ENCODE measurements around the gene PRKCH. TPM values are rescaled to one million over a fixed set of nuclear protein-coding genes. Genes with fewer than 3 reads are reported as not detected.
A peak's percentile ranks its signal among the peaks of the same experiment; 100 is the strongest.

Gene PRKCH
- total RNA-seq, 2 experiments from 2014 or later: 193 to 194 TPM

DNA sequence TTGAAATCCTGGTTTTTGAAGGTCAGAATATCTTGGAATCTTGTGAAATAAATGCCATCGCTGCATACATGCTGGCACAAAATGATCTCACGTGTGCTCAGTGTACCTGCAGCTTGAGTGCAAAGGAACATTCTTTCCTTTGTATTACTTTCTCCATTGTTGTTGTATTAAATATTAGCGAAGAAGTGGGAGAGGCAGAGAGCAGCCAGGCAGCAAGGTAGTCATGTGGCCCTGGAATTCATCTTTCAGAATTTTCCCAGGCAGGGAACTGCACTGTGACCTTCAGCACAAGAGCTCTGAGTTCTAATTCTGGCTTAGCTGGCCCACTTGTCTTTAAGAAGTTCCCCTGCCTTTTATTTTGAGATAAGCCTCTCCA, 145.5 kb downstream of the PRKCH start:
- peaks cover 73% of the 10 kb centered on the region for H3K4me1 Mint-ChIP-seq (ENCODE audit: low read depth)
- ChIA-PET CTCF (interaction anchor here (1.9 kb wide), 1 partner anchor 371 kb away, joined by 9 read pairs; no protein-coding TSS in a partner anchor), POLR2A (interaction anchor here (0.7 kb wide), 1 partner anchor 233 kb away, joined by 3 read pairs; no protein-coding TSS in a partner anchor)
- TF ChIP-seq, protein P1, sequence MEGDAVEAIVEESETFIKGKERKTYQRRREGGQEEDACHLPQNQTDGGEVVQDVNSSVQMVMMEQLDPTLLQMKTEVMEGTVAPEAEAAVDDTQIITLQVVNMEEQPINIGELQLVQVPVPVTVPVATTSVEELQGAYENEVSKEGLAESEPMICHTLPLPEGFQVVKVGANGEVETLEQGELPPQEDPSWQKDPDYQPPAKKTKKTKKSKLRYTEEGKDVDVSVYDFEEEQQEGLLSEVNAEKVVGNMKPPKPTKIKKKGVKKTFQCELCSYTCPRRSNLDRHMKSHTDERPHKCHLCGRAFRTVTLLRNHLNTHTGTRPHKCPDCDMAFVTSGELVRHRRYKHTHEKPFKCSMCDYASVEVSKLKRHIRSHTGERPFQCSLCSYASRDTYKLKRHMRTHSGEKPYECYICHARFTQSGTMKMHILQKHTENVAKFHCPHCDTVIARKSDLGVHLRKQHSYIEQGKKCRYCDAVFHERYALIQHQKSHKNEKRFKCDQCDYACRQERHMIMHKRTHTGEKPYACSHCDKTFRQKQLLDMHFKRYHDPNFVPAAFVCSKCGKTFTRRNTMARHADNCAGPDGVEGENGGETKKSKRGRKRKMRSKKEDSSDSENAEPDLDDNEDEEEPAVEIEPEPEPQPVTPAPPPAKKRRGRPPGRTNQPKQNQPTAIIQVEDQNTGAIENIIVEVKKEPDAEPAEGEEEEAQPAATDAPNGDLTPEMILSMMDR (IDR thresholded peaks at IDR 0.05): no peak
- intact Hi-C loops (cut with micrococcal nuclease): loop anchor here (10.0 kb wide), 1 partner anchor 658 kb away; no protein-coding TSS in a partner anchor
- H3K36me3 Mint-ChIP-seq (ENCODE audit: low read depth): peaks cover 75% of the 10 kb centered on the region
- H3K27ac Mint-ChIP-seq: peak overlapping the region; percentile 30
- DNase-seq (no peak), ATAC-seq (no peak)
- no peaks in the 10 kb centered on the region for H3K27me3 Mint-ChIP-seq
- no peak overlapping the region for H3K4me3 Mint-ChIP-seq
- peaks cover 6% of the 10 kb centered on the region for H3K9me3 Mint-ChIP-seq

DNA sequence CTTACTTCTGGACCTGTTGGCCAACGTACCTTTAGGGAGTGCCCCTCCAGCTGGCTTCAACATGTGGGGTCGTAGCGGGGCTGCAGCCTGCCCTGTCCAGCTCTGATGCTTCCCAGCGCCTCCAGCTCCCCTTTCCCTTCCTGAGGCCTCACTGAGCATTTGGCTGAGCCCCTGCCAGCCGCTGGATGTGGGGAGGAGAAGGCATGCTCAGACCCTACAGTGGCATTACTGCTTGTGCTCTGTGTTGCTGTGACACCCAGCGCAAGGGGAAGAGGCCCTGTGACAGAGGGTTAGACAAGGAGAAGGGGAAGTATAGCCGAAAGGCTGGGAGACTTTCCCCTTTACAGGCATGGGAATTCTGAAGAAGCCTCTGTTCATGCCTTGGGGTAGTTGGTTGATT, 145.9 kb downstream of the PRKCH start:
- Mint-ChIP-seq H3K27ac (peak overlapping the region; percentile 4), H3K27me3 (no peaks in the 10 kb centered on the region), H3K36me3 (ENCODE audit: low read depth) (peaks cover 71% of the 10 kb centered on the region), H3K4me3 (no peak overlapping the region), H3K9me3 (peaks cover 6% of the 10 kb centered on the region), H3K4me1 (ENCODE audit: low read depth) (peaks cover 72% of the 10 kb centered on the region)
- TF ChIP-seq, protein P1 (IDR thresholded peaks at IDR 0.05): no peak
- ChIA-PET CTCF (interaction anchor here (1.9 kb wide), 1 partner anchor 370 kb away, joined by 9 read pairs; no protein-coding TSS in a partner anchor), POLR2A (interaction anchor here (0.7 kb wide), 1 partner anchor 233 kb away, joined by 3 read pairs; no protein-coding TSS in a partner anchor)
- intact Hi-C loops (cut with micrococcal nuclease): loop anchor here (10.0 kb wide), 1 partner anchor 658 kb away; no protein-coding TSS in a partner anchor
- DNase-seq: no peak
- ATAC-seq: no peak

DNA sequence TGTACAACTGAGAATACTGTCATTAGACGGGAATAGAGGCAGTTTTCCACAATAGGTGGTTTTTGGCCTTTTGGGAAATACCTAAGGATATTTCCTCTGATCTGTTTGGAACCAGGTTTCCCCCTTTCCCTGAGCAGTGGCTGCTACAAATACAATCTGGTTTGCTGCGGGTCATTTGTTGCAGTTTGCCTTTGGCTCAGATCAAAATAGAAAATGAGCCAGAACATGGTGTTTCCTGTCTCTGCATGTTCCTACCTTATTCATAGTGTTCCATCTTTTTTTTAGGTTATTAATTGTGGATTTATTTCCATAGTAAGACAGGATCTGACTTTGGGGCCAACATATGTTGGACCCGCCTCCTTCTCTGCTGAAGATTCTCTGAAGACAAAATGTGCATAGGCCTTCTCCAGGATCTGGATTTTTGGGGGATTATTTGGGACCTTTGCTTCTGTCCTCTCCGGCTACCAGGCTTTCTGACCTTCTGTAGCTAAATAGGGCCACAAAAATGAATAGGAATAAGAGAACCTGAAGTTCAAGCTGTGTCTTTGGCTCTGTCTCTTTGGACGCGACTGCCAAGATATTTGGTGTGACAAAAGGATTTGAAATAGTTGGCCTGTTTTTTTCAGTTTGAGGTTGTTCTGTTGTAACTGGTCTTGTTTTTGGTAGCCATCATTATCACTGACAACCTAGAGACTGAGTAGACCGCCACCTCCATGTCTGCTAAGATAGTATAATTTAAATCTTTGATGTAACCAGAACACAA, 146.9 kb downstream of the PRKCH start:
- Mint-ChIP-seq H3K9me3 (peaks cover 6% of the 10 kb centered on the region), H3K27ac (peak overlapping the region; percentile 92), H3K27me3 (no peaks in the 10 kb centered on the region), H3K4me3 (no peak overlapping the region), H3K36me3 (ENCODE audit: low read depth) (peaks cover 71% of the 10 kb centered on the region), H3K4me1 (ENCODE audit: low read depth) (peaks cover 78% of the 10 kb centered on the region)
- ATAC-seq (no peak), DNase-seq (no peak)
- intact Hi-C loops (cut with micrococcal nuclease): loop anchor here (10.0 kb wide), 1 partner anchor 657 kb away; no protein-coding TSS in a partner anchor
- TF ChIP-seq, protein P1 (IDR thresholded peaks at IDR 0.05): no peak
- ChIA-PET CTCF (no interaction called here), POLR2A (interaction anchor here (0.7 kb wide), 1 partner anchor 294 kb away, joined by 3 read pairs; the partner anchor contains the start of gene SNAPC1)

DNA sequence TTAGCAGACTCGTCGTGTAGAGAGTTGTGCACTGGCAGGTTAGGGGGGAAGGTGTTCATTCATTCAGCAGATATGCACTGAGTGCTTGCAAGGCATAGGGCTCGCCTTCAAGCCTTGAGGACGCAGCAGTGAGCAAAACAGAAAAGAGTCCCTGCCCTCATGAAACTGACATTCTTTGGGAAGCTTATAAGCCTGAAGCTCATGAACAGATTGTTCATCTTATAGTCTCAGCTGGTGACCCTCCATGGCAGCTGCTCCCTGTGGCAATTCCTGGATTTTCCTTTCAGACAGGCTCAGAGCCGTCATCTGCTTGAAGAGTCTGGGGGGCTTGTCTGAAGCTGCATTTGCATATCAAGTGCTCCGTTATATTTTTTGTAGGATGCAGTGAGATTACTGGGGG, 148.4 kb downstream of the PRKCH start:
- TF ChIP-seq, protein P1 (IDR thresholded peaks at IDR 0.05): no peak
- ATAC-seq (no peak), DNase-seq (no peak)
- Mint-ChIP-seq H3K27ac (peak overlapping the region; percentile 92), H3K36me3 (ENCODE audit: low read depth) (peaks cover 67% of the 10 kb centered on the region), H3K4me3 (peak overlapping the region; percentile 2), H3K9me3 (no peaks in the 10 kb centered on the region), H3K27me3 (no peaks in the 10 kb centered on the region), H3K4me1 (ENCODE audit: low read depth) (peaks cover 83% of the 10 kb centered on the region)
- intact Hi-C loops (cut with micrococcal nuclease): loop anchor here (5.0 to 10.0 kb wide), 4 partner anchors 103 to 655 kb away; partner anchors contain the start of gene HIF1A
- POLR2A ChIA-PET: interaction anchor here (0.8 to 1.7 kb wide), 4 partner anchors 8 to 93 kb away, joined by 3 to 4 read pairs (median 3); no protein-coding TSS in a partner anchor
- CTCF ChIA-PET: interaction anchor here (0.7 to 3.8 kb wide), 13 partner anchors 9 to 368 kb away, joined by 3 to 34 read pairs (median 3); partner anchors contain the start of gene TMEM30B

Measured in activated CD8-positive, alpha-beta T cell treated with anti-CD3 and anti-CD28 coated beads for 36 hours (primary cell).